HepG2 (cell line): ENCODE results near the gene CCDC30. TPM values are rescaled to one million over a fixed set of nuclear protein-coding genes. Genes with fewer than 3 reads are reported as not detected.

ENCODE experiments used
- CBX5 ChIP-seq: sonication (generic); formaldehyde crosslinking; IDR thresholded peaks from 2 replicates; pipeline ENCODE4 v1.4.0; 2020; ENCODE audit warnings: missing genetic modification reagents, borderline replicate concordance
- CENPX ChIP-seq: sonication (generic); formaldehyde crosslinking; IDR thresholded peaks from 2 replicates; pipeline ENCODE4 v1.9.0; 2021; ENCODE audit warnings: mild to moderate bottlenecking, missing genetic modification reagents, moderate library complexity
- HHEX ChIP-seq: IDR thresholded peaks from 2 replicates; pipeline ENCODE4 v1.6.1; 2016; ENCODE audit warnings: control low read depth
- ISL2 ChIP-seq: sonication (generic); formaldehyde crosslinking; IDR thresholded peaks from 2 replicates; pipeline ENCODE4 v1.5.0; 2020; ENCODE audit warnings: missing genetic modification reagents
- KDM5A ChIP-seq: fragments of 200-600 bp; sonication (generic); IDR thresholded peaks from 2 replicates; pipeline ENCODE4 v1.7.0; 2018; ENCODE audit warnings: antibody characterized with exemption, mild to moderate bottlenecking, low read length, borderline replicate concordance
- NFE2L1 ChIP-seq: sonication (generic); formaldehyde crosslinking; IDR thresholded peaks from 2 replicates; pipeline ENCODE4 v1.4.0; 2020; ENCODE audit warnings: missing genetic modification reagents, mild to moderate bottlenecking, borderline replicate concordance
- TCF7L2 ChIP-seq: IDR thresholded peaks from 2 replicates; pipeline ENCODE4 v1.6.1; 2011; ENCODE audit warnings: mild to moderate bottlenecking, low read depth, low read length, moderate library complexity
- THAP11 ChIP-seq: IDR thresholded peaks from 2 replicates; pipeline ENCODE4 v1.6.1; 2016; ENCODE audit warnings: missing biosample characterization, missing genetic modification reagents
- ZBTB14 ChIP-seq: sonication (generic); formaldehyde crosslinking; IDR thresholded peaks from 2 replicates; pipeline ENCODE4 v1.4.0; 2020; ENCODE audit warnings: missing genetic modification reagents
- ZNF280D ChIP-seq: sonication (generic); formaldehyde crosslinking; IDR thresholded peaks from 2 replicates; pipeline ENCODE4 v1.5.1; 2020; ENCODE audit warnings: mild to moderate bottlenecking, missing genetic modification reagents
- ZNF44 ChIP-seq: sonication (generic); formaldehyde crosslinking; IDR thresholded peaks from 2 replicates; pipeline ENCODE4 v1.5.1; 2020; ENCODE audit warnings: mild to moderate bottlenecking, missing genetic modification reagents
- ZNF468 ChIP-seq: sonication (generic); formaldehyde crosslinking; IDR thresholded peaks from 2 replicates; pipeline ENCODE4 v1.8.0; 2022; ENCODE audit warnings: mild to moderate bottlenecking, moderate library complexity, missing genetic modification reagents
- ZNF605 ChIP-seq: sonication (generic); formaldehyde crosslinking; IDR thresholded peaks from 2 replicates; pipeline ENCODE4 v1.8.0; 2022; ENCODE audit warnings: mild to moderate bottlenecking, missing genetic modification reagents
- ZSCAN22 ChIP-seq: sonication (generic); formaldehyde crosslinking; IDR thresholded peaks from 2 replicates; pipeline ENCODE4 v1.4.0; 2020; ENCODE audit warnings: mild to moderate bottlenecking, missing genetic modification reagents
- polyA plus RNA-seq, 8 experiments: library from polyadenylated mRNA; depleted of rRNA in 3 of 8; stranded (reverse) in 7 of 8; unstranded in 1 of 8; fragments of >200 nt; fragmentation: Illumina TruSeq in 4 of 8; extraction: Trizol in 4 of 8; gene quantifications; 2 replicates each; pipeline versions ENCODE4 v1.2.1 to v1.2.3, GENCODE V29; 2011 to 2016; ENCODE audit warnings: low read depth in 4 of 8, missing spikeins in 1 of 8, mixed read lengths in 1 of 8; ENCODE audit not compliant: insufficient read depth in 1 of 8
- total RNA-seq, 5 experiments: library from RNA; depleted of rRNA; stranded (reverse); fragments of >200 nt; fragmentation: Illumina TruSeq; extraction: Trizol; gene quantifications; 2 replicates each; pipeline ENCODE4 v1.2.3, GENCODE V29; 2016; ENCODE audit warnings: low read depth in 1 of 5
- TF ChIP-seq, protein P1 (sequence below): sonication (generic); formaldehyde crosslinking; IDR thresholded peaks from 2 replicates; pipeline ENCODE4 v1.5.0; 2020; ENCODE audit warnings: missing genetic modification reagents
- TF ChIP-seq, protein P2 (sequence below): IDR thresholded peaks from 2 replicates; pipeline ENCODE4 v1.6.1; 2012; ENCODE audit warnings: low read depth, low read length, improper control_type of control experiment
- TF ChIP-seq, protein P3 (sequence below): sonication (generic); formaldehyde crosslinking; IDR thresholded peaks from 2 replicates; pipeline ENCODE4 v1.4.0; 2020; ENCODE audit warnings: missing genetic modification reagents
- TF ChIP-seq, protein P4 (sequence below): sonication (generic); formaldehyde crosslinking; conservative IDR thresholded peaks from 2 replicates; pipeline ENCODE4 v1.4.0; 2020; ENCODE audit warnings: mild to moderate bottlenecking, missing genetic modification reagents, moderate library complexity

Gene CCDC30
- total and polyA plus RNA-seq, 2 of the 13 experiments (the other 11 are each of a cell fraction or from before 2014, with no cell fraction given), result 0.25 to 0.77 TPM

GRCh38 chr1:42681741-42682483 is 218.8 kb downstream of the CCDC30 start, which contains the start of gene YBX1 (continued):
- TF ChIP-seq ZNF280D (CRISPR knock-in tag), result no peak
- TF ChIP-seq, protein P1, sequence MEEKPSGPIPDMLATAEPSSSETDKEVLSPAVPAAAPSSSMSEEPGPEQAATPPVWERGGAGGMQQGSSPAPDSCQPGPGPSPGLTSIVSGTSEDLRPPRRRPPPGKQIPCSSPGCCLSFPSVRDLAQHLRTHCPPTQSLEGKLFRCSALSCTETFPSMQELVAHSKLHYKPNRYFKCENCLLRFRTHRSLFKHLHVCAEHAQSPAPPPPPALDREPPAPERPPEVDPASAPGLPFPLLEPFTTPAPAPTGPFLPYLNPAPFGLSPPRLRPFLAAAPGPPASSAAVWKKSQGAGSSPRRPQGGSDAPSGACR (CRISPR knock-in tag), result no peak
- TF ChIP-seq THAP11 (CRISPR knock-in tag), result peak; percentile 86
- 0 out of 2 replicates have a peak, but pooled peaks have one; percentile 44 for TF ChIP-seq ZSCAN22 (CRISPR knock-in tag)
- TF ChIP-seq ZNF468, result no peak
- TF ChIP-seq CENPX (CRISPR knock-in tag), result no peak
- TF ChIP-seq ISL2 (CRISPR knock-in tag), result peak; percentile 45; the same call in 1 of the 2 replicates
- TF ChIP-seq ZNF605 (CRISPR knock-in tag), result peak; percentile 53
- peak; percentile 73 for TF ChIP-seq ZBTB14 (CRISPR knock-in tag)
- no peak for TF ChIP-seq TCF7L2
- TF ChIP-seq HHEX (CRISPR knock-in tag), result no peak
- TF ChIP-seq KDM5A, result peak; percentile 48; the same call in 1 of the 2 replicates
- TF ChIP-seq, protein P2, sequence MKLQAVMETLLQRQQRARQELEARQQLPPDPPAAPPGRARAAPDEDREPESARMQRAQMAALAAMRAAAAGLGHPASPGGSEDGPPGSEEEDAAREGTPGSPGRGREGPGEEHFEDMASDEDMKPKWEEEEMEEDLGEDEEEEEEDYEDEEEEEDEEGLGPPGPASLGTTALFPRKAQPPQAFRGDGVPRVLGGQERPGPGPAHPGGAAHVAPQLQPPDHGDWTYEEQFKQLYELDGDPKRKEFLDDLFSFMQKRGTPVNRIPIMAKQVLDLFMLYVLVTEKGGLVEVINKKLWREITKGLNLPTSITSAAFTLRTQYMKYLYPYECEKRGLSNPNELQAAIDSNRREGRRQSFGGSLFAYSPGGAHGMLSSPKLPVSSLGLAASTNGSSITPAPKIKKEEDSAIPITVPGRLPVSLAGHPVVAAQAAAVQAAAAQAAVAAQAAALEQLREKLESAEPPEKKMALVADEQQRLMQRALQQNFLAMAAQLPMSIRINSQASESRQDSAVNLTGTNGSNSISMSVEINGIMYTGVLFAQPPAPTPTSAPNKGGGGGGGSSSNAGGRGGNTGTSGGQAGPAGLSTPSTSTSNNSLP, result no peak
- TF ChIP-seq, protein P3, sequence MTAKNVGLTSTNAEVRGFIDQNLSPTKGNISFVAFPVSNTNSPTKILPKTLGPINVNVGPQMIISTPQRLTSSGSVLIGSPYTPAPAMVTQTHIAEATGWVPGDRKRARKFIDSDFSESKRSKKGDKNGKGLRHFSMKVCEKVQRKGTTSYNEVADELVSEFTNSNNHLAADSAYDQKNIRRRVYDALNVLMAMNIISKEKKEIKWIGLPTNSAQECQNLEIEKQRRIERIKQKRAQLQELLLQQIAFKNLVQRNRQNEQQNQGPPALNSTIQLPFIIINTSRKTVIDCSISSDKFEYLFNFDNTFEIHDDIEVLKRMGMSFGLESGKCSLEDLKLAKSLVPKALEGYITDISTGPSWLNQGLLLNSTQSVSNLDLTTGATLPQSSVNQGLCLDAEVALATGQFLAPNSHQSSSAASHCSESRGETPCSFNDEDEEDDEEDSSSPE (CRISPR knock-in tag), result peak; percentile 82
- TF ChIP-seq CBX5 (CRISPR knock-in tag), result no peak
- no peak for TF ChIP-seq NFE2L1 (CRISPR knock-in tag)
- TF ChIP-seq, protein P4, sequence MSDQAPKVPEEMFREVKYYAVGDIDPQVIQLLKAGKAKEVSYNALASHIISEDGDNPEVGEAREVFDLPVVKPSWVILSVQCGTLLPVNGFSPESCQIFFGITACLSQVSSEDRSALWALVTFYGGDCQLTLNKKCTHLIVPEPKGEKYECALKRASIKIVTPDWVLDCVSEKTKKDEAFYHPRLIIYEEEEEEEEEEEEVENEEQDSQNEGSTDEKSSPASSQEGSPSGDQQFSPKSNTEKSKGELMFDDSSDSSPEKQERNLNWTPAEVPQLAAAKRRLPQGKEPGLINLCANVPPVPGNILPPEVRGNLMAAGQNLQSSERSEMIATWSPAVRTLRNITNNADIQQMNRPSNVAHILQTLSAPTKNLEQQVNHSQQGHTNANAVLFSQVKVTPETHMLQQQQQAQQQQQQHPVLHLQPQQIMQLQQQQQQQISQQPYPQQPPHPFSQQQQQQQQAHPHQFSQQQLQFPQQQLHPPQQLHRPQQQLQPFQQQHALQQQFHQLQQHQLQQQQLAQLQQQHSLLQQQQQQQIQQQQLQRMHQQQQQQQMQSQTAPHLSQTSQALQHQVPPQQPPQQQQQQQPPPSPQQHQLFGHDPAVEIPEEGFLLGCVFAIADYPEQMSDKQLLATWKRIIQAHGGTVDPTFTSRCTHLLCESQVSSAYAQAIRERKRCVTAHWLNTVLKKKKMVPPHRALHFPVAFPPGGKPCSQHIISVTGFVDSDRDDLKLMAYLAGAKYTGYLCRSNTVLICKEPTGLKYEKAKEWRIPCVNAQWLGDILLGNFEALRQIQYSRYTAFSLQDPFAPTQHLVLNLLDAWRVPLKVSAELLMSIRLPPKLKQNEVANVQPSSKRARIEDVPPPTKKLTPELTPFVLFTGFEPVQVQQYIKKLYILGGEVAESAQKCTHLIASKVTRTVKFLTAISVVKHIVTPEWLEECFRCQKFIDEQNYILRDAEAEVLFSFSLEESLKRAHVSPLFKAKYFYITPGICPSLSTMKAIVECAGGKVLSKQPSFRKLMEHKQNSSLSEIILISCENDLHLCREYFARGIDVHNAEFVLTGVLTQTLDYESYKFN (CRISPR knock-in tag), result peak; percentile 26
- peak; percentile 91 for TF ChIP-seq ZNF44 (CRISPR knock-in tag)
